ENCODE results near the gene EPAS1. TPM values are rescaled to one million over a fixed set of nuclear protein-coding genes. Genes with fewer than 3 reads are reported as not detected.

The EPAS1 gene
- total and polyA plus RNA-seq, 2 of the 8 experiments (the other 6 are each of a cell fraction or from before 2014, with no cell fraction given), result 2.0 to 4.9 TPM

DNA sequence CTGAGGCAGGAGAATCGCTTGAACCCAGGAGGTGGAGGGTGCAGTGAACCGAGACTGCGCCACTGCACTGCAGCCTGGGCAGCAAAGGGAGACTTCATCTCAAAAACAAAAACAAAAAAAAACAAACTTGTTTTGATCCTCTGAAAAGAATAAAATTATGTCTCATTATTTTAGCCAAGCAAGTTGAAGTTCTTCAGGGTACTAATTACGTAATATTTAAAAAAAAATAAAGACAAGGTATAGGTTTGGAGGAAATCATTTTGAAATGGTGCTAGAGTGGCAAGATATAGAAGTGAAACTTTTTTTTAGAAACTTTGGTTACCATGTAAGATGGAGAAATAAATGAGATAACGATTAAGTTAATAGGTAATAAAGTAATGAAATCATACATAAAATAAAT is 127.7 kb downstream of the EPAS1 start:
- Histone ChIP-seq H4K8ac (ENCODE audit: extremely low read depth, insufficient read depth, low read length) (no peak overlapping the region), H4K91ac (replicated peaks; ENCODE audit: insufficient read length, low read length) (no peak overlapping the region), H3K79me2 (ENCODE audit: control insufficient read depth in 1 of 2, insufficient read depth in 2 of 2, low read length in 2 of 2) (no peaks in the 10 kb centered on the region), H2BK15ac (ENCODE audit: low read length) (no peak overlapping the region), H3K27me3 (replicated peaks in 1 of 4; ENCODE audit: control insufficient read depth in 3 of 4, extremely low read depth in 1 of 4, insufficient read depth in 3 of 4, low read length in 3 of 4) (no peaks in the 10 kb centered on the region), H2AFZ (ENCODE audit: low read length) (no peak overlapping the region), H4K5ac (ENCODE audit: insufficient read length, low read depth, low read length) (no peak overlapping the region), H4K20me1 (replicated peaks in 1 of 2; ENCODE audit: control insufficient read depth in 1 of 2, insufficient read depth in 2 of 2, low read length in 2 of 2) (no peaks in the 10 kb centered on the region), H2BK120ac (replicated peaks; ENCODE audit: low read depth, low read length) (no peak overlapping the region), H3K4me2 (ENCODE audit: insufficient read depth in 1 of 2, low read depth in 2 of 2, low read length in 2 of 2) (no peak overlapping the region), H2AK5ac (ENCODE audit: low read depth, low read length) (no peak overlapping the region), H2BK5ac (ENCODE audit: low read depth, low read length) (no peak overlapping the region), H3K23me2 (ENCODE audit: low read depth, low read length) (no peaks in the 10 kb centered on the region; the same call in 1 of the 2 replicates), H3K4me1 (replicated peaks in 1 of 4; ENCODE audit: control insufficient read depth in 3 of 4, insufficient read depth in 4 of 4, low read length in 3 of 4) (no peaks in the 10 kb centered on the region), H3K9ac (replicated peaks in 1 of 4; ENCODE audit: extremely low read depth in 1 of 4, low read depth in 3 of 4, low read length in 3 of 4) (no peak overlapping the region), H3K56ac (replicated peaks; ENCODE audit: insufficient read length, low read depth, low read length) (no peak overlapping the region), H3K4ac (replicated peaks; ENCODE audit: insufficient read length, low read depth, low read length) (no peak overlapping the region), H3K27ac (ENCODE audit: low read depth, low read length) (no peak overlapping the region), H3K23ac (ENCODE audit: insufficient read length) (no peak overlapping the region), H3K14ac (ENCODE audit: insufficient read length) (no peak overlapping the region), H2BK20ac (ENCODE audit: low read length) (no peak overlapping the region), H3K9me3 (ENCODE audit: insufficient read depth in 2 of 2, low read depth in 1 of 2, low read length in 1 of 2) (peaks cover 0 to 3% of the 10 kb centered on the region in 2 experiments; a peak in 2 of 4 replicates), H3K79me1 (ENCODE audit: low read depth, low read length) (no peaks in the 10 kb centered on the region), H2BK12ac (ENCODE audit: low read depth, low read length) (no peak overlapping the region), H3K18ac (ENCODE audit: extremely low read depth, low read length) (no peak overlapping the region), H3K4me3 (ENCODE audit: extremely low read depth in 1 of 4, insufficient read depth in 2 of 4, low read depth in 3 of 4, low read length in 4 of 4) (no peak overlapping the region), H3K36me3 (ENCODE audit: control insufficient read depth in 2 of 4, insufficient read depth in 4 of 4, low read length in 3 of 4) (no peaks in the 10 kb centered on the region)
- 88 to 100% methylated on average over 1 to 5 of the region's 5 CpGs for WGBS, 2 experiments (ENCODE audit: extremely low coverage in 1 of 2, insufficient coverage in 1 of 2, insufficient read length in 1 of 2, insufficient replicate concordance in 2 of 2, low coverage in 1 of 2, low lambda C conversion rate in 2 of 2, missing lambda C conversion rate in 1 of 2)
- DNase-seq (ENCODE audit: low read depth in 1 of 2, low spot score in 2 of 2) (no peak), FAIRE-seq (no peak)
- TF ChIP-seq PHF8 (conservative IDR thresholded peaks at IDR 0.05; ENCODE audit: low read depth, low read length) (no peak), SP2 (IDR thresholded peaks at IDR 0.05; ENCODE audit: low read length) (no peak), HDAC6 (IDR thresholded peaks at IDR 0.05; ENCODE audit: low read depth, low read length) (no peak), SIN3A (conservative IDR thresholded peaks at IDR 0.05 in 1 of 2, IDR thresholded peaks at IDR 0.05 in 1 of 2; ENCODE audit: low read depth in 1 of 2, low read length in 2 of 2) (no peak), SUZ12 (IDR thresholded peaks at IDR 0.05; ENCODE audit: low read length) (no peak), BACH1 (IDR thresholded peaks at IDR 0.05; ENCODE audit: low read length) (no peak)
- TF ChIP-seq, protein P1, sequence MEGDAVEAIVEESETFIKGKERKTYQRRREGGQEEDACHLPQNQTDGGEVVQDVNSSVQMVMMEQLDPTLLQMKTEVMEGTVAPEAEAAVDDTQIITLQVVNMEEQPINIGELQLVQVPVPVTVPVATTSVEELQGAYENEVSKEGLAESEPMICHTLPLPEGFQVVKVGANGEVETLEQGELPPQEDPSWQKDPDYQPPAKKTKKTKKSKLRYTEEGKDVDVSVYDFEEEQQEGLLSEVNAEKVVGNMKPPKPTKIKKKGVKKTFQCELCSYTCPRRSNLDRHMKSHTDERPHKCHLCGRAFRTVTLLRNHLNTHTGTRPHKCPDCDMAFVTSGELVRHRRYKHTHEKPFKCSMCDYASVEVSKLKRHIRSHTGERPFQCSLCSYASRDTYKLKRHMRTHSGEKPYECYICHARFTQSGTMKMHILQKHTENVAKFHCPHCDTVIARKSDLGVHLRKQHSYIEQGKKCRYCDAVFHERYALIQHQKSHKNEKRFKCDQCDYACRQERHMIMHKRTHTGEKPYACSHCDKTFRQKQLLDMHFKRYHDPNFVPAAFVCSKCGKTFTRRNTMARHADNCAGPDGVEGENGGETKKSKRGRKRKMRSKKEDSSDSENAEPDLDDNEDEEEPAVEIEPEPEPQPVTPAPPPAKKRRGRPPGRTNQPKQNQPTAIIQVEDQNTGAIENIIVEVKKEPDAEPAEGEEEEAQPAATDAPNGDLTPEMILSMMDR (IDR thresholded peaks at IDR 0.05; ENCODE audit: control extremely low read depth in 1 of 3, insufficient read depth in 1 of 3, low read depth in 1 of 3, low read length in 3 of 3), result no peak
- ChIA-PET CTCF (ENCODE audit: partially characterized antibody) (no interaction called here), POLR2A (ENCODE audit: partially characterized antibody) (no interaction called here)
